ENCODE results near the gene EFCAB11. TPM values are rescaled to one million over a fixed set of nuclear protein-coding genes. Genes with fewer than 3 reads are reported as not detected.

EFCAB11 gene
- total and polyA plus RNA-seq, 9 of the 15 experiments (the other 6 are each of a cell fraction or from before 2014, with no cell fraction given), result 13.4 to 37.9 (median 17.4) TPM

GRCh38 chr14:89973234-89973823 lies 18.8 kb upstream of the EFCAB11 start (continued):
- TF ChIP-seq SREBF2 (CRISPR knock-in tag; IDR thresholded peaks at IDR 0.05) (no peak), POLR3A (IDR thresholded peaks at IDR 0.05; ENCODE audit: borderline replicate concordance, extremely low read depth, insufficient read depth, insufficient read length) (no peak), RAD21 (CRISPR knock-in tag; conservative IDR thresholded peaks at IDR 0.05 in 1 of 2, IDR thresholded peaks at IDR 0.05 in 1 of 2) (peak in 1 of 2 experiments; percentile 55; a peak in 2 of 4 replicates), EZH2 (IDR thresholded peaks at IDR 0.05; ENCODE audit: borderline replicate concordance, low read depth, low read length) (no peak), ZNF184 (CRISPR knock-in tag; IDR thresholded peaks at IDR 0.05) (no peak), ZNF766 (CRISPR knock-in tag; conservative IDR thresholded peaks at IDR 0.05) (no peak)

DNA sequence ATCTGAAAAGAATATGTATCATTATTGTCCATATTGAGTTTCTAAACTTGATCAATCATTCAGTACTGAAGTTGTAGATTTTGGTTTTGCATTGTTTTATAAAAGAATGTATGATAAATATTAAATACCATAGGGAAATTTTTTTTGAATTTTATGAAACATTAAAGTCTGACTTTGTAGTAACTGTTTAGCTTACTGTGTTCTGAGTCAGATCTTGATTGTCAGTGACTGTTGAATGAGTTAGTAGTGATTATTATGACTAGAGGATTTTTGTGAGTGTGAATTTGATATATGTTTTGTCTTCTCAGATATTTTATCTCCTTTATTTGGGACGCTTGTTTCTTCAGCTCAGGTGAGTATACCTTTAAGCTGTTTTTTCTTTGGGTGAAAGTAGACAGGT lies 11.3 kb upstream of the EFCAB11 start:
- ChIA-PET POLR2A (interaction anchor here (1.5 kb wide), 1 partner anchor 10 kb away, joined by 7 read pairs; the partner anchor contains the start of gene TDP1), CTCF (ENCODE audit: low intra/inter-chr PET ratio) (no interaction called here)
- H3K36me3 ChIP-seq (ENCODE audit: control insufficient read depth, insufficient read depth, low read length), result peaks cover 79% of the 10 kb centered on the region

More for the DNA sequence above, 11.3 kb upstream of the EFCAB11 start:
- DNase-seq (ENCODE audit: extremely low read depth in 1 of 4, low spot score in 3 of 4) (no peak), ATAC-seq (no peak), FAIRE-seq (no peak)
- in situ Hi-C loops (cut with MboI), result no loop called here
- no TSS peak for BruUV-seq (replicated peaks)
- Histone ChIP-seq H3K27ac (ENCODE audit: extremely low read depth, low read depth, low read length) (no peak overlapping the region), H3K9ac (ENCODE audit: insufficient read depth in 1 of 2, low read depth in 2 of 2, low read length in 2 of 2) (no peak overlapping the region), H3K4me3 (no peak overlapping the region), H3K9me1 (ENCODE audit: control insufficient read depth, insufficient read depth, low read length) (no peaks in the 10 kb centered on the region), H3K4me2 (ENCODE audit: insufficient read depth, low read length) (no peak overlapping the region), H3K9me3 (replicated peaks; ENCODE audit: control insufficient read depth, insufficient read depth, low read depth, low read length) (no peaks in the 10 kb centered on the region), H3K79me2 (ENCODE audit: control insufficient read depth, insufficient read depth, low read length) (peaks cover 6% of the 10 kb centered on the region; the same call in 2 of the 3 replicates), H2AFZ (ENCODE audit: low read depth, low read length) (no peak overlapping the region), H4K20me1 (replicated peaks; ENCODE audit: control insufficient read depth, insufficient read depth, low read length) (no peaks in the 10 kb centered on the region; the same call in 1 of the 2 replicates), H3K4me1 (replicated peaks in 1 of 2; ENCODE audit: control insufficient read depth in 2 of 2, insufficient read depth in 2 of 2, low read length in 2 of 2) (no peaks in the 10 kb centered on the region; a peak in 1 of 5 replicates), H3K27me3 (ENCODE audit: control insufficient read depth in 2 of 2, insufficient read depth in 2 of 2, low read length in 2 of 2) (no peaks in the 10 kb centered on the region)
- TF ChIP-seq FOSL1 (tag; conservative IDR thresholded peaks at IDR 0.05), result peak; percentile 59
- TF ChIP-seq, protein P1, sequence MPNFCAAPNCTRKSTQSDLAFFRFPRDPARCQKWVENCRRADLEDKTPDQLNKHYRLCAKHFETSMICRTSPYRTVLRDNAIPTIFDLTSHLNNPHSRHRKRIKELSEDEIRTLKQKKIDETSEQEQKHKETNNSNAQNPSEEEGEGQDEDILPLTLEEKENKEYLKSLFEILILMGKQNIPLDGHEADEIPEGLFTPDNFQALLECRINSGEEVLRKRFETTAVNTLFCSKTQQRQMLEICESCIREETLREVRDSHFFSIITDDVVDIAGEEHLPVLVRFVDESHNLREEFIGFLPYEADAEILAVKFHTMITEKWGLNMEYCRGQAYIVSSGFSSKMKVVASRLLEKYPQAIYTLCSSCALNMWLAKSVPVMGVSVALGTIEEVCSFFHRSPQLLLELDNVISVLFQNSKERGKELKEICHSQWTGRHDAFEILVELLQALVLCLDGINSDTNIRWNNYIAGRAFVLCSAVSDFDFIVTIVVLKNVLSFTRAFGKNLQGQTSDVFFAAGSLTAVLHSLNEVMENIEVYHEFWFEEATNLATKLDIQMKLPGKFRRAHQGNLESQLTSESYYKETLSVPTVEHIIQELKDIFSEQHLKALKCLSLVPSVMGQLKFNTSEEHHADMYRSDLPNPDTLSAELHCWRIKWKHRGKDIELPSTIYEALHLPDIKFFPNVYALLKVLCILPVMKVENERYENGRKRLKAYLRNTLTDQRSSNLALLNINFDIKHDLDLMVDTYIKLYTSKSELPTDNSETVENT (CRISPR knock-in tag; IDR thresholded peaks at IDR 0.05), result no peak
- WGBS (ENCODE audit: insufficient coverage, low coverage, missing lambda C conversion rate), result 86% methylated on average over 1 of the region's 1 CpG
- intact Hi-C loops (cut with micrococcal nuclease), result no loop called here
